ENCODE data around the gene ZNF445.
"Not testable (repeated sequence)": the region's sequence is repeated elsewhere in the genome, so short reads cannot be mapped to it uniquely, and the experiment has no call there.

ZNF445 gene

GRCh38 chr3:44424758-44425157 is 52.7 kb downstream of the ZNF445 start:
- DNase-seq (ENCODE audit: extremely low spot score): no peak
- CTCF ChIA-PET: interaction anchor here (1.0 to 1.4 kb wide), 3 partner anchors 10 to 19 kb away, joined by 3 to 4 read pairs (median 4); no protein-coding TSS in a partner anchor
- no peak for TF ChIP-seq CTCF (IDR thresholded peaks at IDR 0.05; ENCODE audit: control extremely low read depth, extremely low read depth, low read depth, missing control alignments)
- POLR2A ChIA-PET: no interaction called here

- POLR2A ChIA-PET: no interaction called here
- CTCF ChIA-PET: no interaction called here
- no peak for TF ChIP-seq CTCF (IDR thresholded peaks at IDR 0.05; ENCODE audit: control extremely low read depth, extremely low read depth, low read depth, missing control alignments)
- DNase-seq (ENCODE audit: extremely low spot score): no peak
Measured at GRCh38 chr3:44421280-44421679, 56.2 kb downstream of the ZNF445 start.

- ChIA-PET CTCF (no interaction called here), POLR2A (no interaction called here)
Measured at GRCh38 chr3:44420676-44421075, 56.8 kb downstream of the ZNF445 start.

GRCh38 chr3:44419923-44420650 is 57.4 kb downstream of the ZNF445 start:
- no peak for TF ChIP-seq CTCF (IDR thresholded peaks at IDR 0.05; ENCODE audit: control extremely low read depth, extremely low read depth, low read depth, missing control alignments)
- POLR2A ChIA-PET: no interaction called here
- DNase-seq (ENCODE audit: extremely low spot score): no peak
- CTCF ChIA-PET: no interaction called here

More at GRCh38 chr3:44420676-44421075, 56.8 kb downstream of the ZNF445 start:
- TF ChIP-seq CTCF (IDR thresholded peaks at IDR 0.05; ENCODE audit: control extremely low read depth, extremely low read depth, low read depth, missing control alignments): no peak
- DNase-seq (ENCODE audit: extremely low spot score): no peak

GRCh38 chr3:44419116-44419922 is 58.2 kb downstream of the ZNF445 start:
- TF ChIP-seq CTCF (IDR thresholded peaks at IDR 0.05; ENCODE audit: control extremely low read depth, extremely low read depth, low read depth, missing control alignments): no peak
- ChIA-PET POLR2A (no interaction called here), CTCF (no interaction called here)
- DNase-seq (ENCODE audit: extremely low spot score): no peak

GRCh38 chr3:44418549-44418948 is 58.9 kb downstream of the ZNF445 start:
- POLR2A ChIA-PET: no interaction called here
- no peak for TF ChIP-seq CTCF (IDR thresholded peaks at IDR 0.05; ENCODE audit: control extremely low read depth, extremely low read depth, low read depth, missing control alignments)
- DNase-seq (ENCODE audit: extremely low spot score): no peak
- CTCF ChIA-PET: no interaction called here

GRCh38 chr3:44418118-44418517 is 59.4 kb downstream of the ZNF445 start:
- POLR2A ChIA-PET; DNase-seq (ENCODE audit: extremely low spot score): not testable (repeated sequence)
- CTCF ChIA-PET: interaction anchor here (0.6 kb wide), 1 partner anchor 10 kb away, joined by 3 read pairs; no protein-coding TSS in a partner anchor
